Spinal cord (tissue), 10 donors: ENCODE data around the gene CKAP2. TPM values are rescaled to one million over a fixed set of nuclear protein-coding genes. Genes with fewer than 3 reads are reported as not detected.
"Not testable (repeated sequence)": the region's sequence is repeated elsewhere in the genome, so short reads cannot be mapped to it uniquely, and the experiment has no call there.

Experiments
- DNase-seq, 6 donors: peaks; one replicate each; pipeline versions ENCODE4 v3.0.0 to v3.0.0-alpha.2; 2013 to 2015; ENCODE audit warnings: low spot score in 6 of 6, low read depth in 4 of 6
- H3K27ac ChIP-seq: one replicate; pipeline ENCODE4 v1.5.1; 2013; ENCODE audit warnings: low read depth, low read length, control low read depth
- H3K27me3 ChIP-seq: one replicate; pipeline ENCODE4 v1.6.1; 2013; ENCODE audit warnings: low read length; ENCODE audit not compliant: control insufficient read depth, insufficient read depth
- H3K36me3 ChIP-seq: one replicate; pipeline ENCODE4 v1.6.1; 2013; ENCODE audit warnings: low read length; ENCODE audit not compliant: control insufficient read depth, insufficient read depth
- H3K4me1 ChIP-seq: one replicate; pipeline ENCODE4 v1.6.1; 2013; ENCODE audit warnings: low read length; ENCODE audit not compliant: control insufficient read depth, insufficient read depth
- H3K4me3 ChIP-seq: one replicate; pipeline ENCODE4 v1.5.1; 2013; ENCODE audit warnings: low read depth, low read length, control low read depth
- H3K9me3 ChIP-seq: one replicate; pipeline ENCODE4 v1.6.1; 2013; ENCODE audit warnings: low read length; ENCODE audit not compliant: control insufficient read depth, insufficient read depth
- WGBS: methylation state at CpG from one replicate; pipeline ENCODE4 v1.1.5; 2013; ENCODE audit warnings: missing lambda C conversion rate; ENCODE audit not compliant: insufficient coverage; 5-methylcytosine and 5-hydroxymethylcytosine counted together
- polyA plus RNA-seq, 2 donors: library from polyadenylated mRNA; unstranded; fragments of 120-200 nt; gene quantifications; one replicate each; pipeline ENCODE4 v1.2.1, GENCODE V29; 2013; ENCODE audit not compliant: insufficient read length in 2 of 2
- total RNA-seq, 2 donors: library from RNA; depleted of rRNA in 1 of 2; stranded (reverse); fragments of 120-200 nt in 1 of 2; fragments of >200 nt in 1 of 2; gene quantifications; one replicate each; pipeline versions ENCODE4 v1.2.3 to v1.2.4, GENCODE V29; 2013 to 2014
- donor health status: healthy.

Gene CKAP2
- total and polyA plus RNA-seq, 4 donors: 29.8 to 55.4 (median 39.5) TPM

- H3K36me3 ChIP-seq, H3K27me3 ChIP-seq, H3K9me3 ChIP-seq, H3K4me1 ChIP-seq, H3K27ac ChIP-seq, H3K4me3 ChIP-seq, DNase-seq: not testable (repeated sequence)
- WGBS: 86% methylated on average over 2 of the region's 7 CpGs
Measured at GRCh38 chr13:52480677-52481428, 25.6 kb downstream of the CKAP2 start.

DNA sequence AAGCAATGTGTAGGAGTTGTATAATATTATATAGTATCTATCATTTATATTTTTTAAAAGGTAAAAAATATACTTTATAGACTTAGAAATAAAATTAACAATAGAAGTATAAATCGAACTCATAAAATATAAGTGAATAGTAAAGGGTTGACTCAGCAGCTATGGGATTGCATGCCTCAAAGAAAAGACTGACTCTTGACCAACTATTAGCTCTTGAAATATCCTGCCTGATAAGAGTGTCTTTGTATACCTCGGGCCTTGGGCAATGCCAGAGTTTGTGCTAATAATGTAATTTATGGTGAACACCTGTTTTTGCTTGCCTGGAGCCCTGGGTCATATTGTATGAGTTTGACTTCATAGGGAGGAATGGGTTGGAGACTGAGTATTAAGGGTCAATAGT lies 31.8 kb downstream of the CKAP2 start:
- not testable (repeated sequence) for H3K9me3 ChIP-seq, H3K4me3 ChIP-seq, H3K36me3 ChIP-seq, H3K27ac ChIP-seq, H3K27me3 ChIP-seq, DNase-seq, H3K4me1 ChIP-seq
- no CpG with 5 or more reads among the region's 2 CpGs for WGBS

DNA sequence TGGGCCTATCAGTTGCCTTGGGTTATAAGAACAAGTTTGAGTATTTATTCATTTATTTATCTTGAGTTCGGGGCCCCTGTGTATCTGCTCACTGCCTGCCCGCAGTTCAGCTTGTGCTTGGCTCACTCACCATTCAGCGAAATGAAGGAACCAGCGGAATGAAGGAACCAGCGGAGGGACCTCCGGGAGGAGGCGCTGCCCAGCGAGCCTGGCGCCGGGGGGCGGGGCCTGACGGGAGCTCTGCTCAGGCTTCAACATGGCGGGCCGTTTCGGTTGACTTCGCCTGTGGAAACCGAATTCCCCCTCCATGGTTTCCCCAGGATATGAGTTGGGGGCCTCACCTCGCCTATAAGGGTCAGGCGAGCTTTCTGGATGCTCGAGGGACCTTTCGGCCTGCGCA lies 33.5 kb downstream of the CKAP2 start:
- not testable (repeated sequence) for H3K27ac ChIP-seq, H3K27me3 ChIP-seq, H3K4me1 ChIP-seq, H3K36me3 ChIP-seq, H3K4me3 ChIP-seq, DNase-seq, H3K9me3 ChIP-seq
- WGBS: no CpG with 5 or more reads among the region's 22 CpGs

DNA sequence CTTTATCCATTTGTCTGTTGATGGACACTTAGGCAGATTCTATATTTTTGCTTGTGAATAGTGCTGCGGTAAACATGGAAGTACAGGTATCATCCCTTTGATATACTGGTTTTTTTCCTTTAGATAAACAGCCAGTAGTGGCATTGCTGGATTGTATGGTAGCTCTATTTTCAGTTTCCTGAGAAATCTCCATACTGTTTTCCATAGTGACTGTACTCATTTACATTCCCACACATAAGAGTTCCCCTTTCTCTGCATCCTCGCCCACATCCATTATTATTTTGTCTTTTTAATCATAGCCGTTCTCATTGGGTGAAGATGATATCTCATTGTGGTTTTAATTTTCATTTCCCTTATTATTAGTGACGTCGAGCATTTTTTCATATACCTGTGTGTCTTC lies 35.7 kb downstream of the CKAP2 start:
- not testable (repeated sequence) for H3K4me1 ChIP-seq, DNase-seq, H3K9me3 ChIP-seq, H3K27ac ChIP-seq, H3K27me3 ChIP-seq, H3K4me3 ChIP-seq, H3K36me3 ChIP-seq
- no CpG with 5 or more reads among the region's 5 CpGs for WGBS

DNA sequence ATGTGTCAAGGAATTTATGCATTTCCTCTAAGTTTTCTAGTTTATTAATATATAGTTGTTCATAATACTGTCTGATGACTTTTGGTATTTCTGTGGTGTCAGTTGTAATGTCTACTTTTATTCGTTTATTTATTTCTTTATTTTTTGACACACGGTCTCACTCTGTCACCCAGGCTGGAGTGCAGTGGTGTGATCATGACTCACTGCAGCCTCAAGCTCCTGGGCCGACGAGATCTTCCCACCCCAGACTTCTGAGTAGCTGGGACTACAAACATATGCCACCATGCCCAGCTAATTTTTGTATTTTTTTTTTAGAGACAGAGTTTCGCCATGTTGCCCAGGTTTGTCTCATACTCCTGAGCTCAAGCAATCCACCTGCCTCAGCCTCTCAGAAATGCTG lies 39.0 kb downstream of the CKAP2 start:
- not testable (repeated sequence) for H3K27me3 ChIP-seq, H3K9me3 ChIP-seq, DNase-seq, H3K36me3 ChIP-seq, H3K4me1 ChIP-seq, H3K27ac ChIP-seq, H3K4me3 ChIP-seq
- 100% methylated on average over 2 of the region's 5 CpGs for WGBS

- H3K36me3 ChIP-seq, H3K9me3 ChIP-seq, DNase-seq, H3K4me3 ChIP-seq, H3K4me1 ChIP-seq, H3K27me3 ChIP-seq, H3K27ac ChIP-seq: not testable (repeated sequence)
- no CpG with 5 or more reads among the region's 3 CpGs for WGBS
Measured at GRCh38 chr13:52497979-52498378, 42.7 kb downstream of the CKAP2 start.

DNA sequence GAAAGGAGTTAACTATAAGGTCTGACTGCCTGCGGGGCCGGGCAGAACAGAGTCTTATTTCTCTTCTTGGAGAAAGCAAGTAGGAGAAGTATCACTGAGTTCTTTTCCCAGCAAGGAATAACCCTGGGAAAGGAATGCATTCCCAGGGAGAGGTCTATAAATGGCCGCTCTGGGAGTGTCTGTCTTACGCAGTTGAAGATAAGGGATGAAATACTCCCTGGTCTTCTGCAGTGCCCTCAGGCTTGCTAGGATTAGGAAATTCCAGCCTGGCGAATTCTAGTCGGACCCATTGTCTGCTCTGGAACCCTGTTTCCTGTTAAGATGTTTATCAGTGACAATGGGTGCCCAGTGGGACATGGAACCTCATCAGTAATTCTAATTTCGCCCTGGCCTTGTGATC lies 47.0 kb downstream of the CKAP2 start:
- WGBS: 90% methylated on average over 6 of the region's 7 CpGs

GRCh38 chr13:52505843-52506242 lies 50.6 kb downstream of the CKAP2 start:
- H3K4me1 ChIP-seq, H3K27me3 ChIP-seq, H3K36me3 ChIP-seq, H3K27ac ChIP-seq, DNase-seq, H3K4me3 ChIP-seq, H3K9me3 ChIP-seq: not testable (repeated sequence)
- no CpG with 5 or more reads among the region's 1 CpG for WGBS

More for the DNA sequence above, 47.0 kb downstream of the CKAP2 start:
- H3K4me1 ChIP-seq, H3K9me3 ChIP-seq, H3K36me3 ChIP-seq, H3K27ac ChIP-seq, DNase-seq, H3K27me3 ChIP-seq, H3K4me3 ChIP-seq: not testable (repeated sequence)

- not testable (repeated sequence) for H3K36me3 ChIP-seq, H3K4me3 ChIP-seq, H3K9me3 ChIP-seq, DNase-seq, H3K27me3 ChIP-seq, H3K27ac ChIP-seq, H3K4me1 ChIP-seq
- WGBS: no CpG with 5 or more reads among the region's 6 CpGs
Measured at GRCh38 chr13:52509532-52509931, 54.3 kb downstream of the CKAP2 start.

- H3K36me3 ChIP-seq, H3K27ac ChIP-seq, H3K27me3 ChIP-seq, H3K4me1 ChIP-seq, H3K9me3 ChIP-seq, DNase-seq, H3K4me3 ChIP-seq: not testable (repeated sequence)
- WGBS: no CpG with 5 or more reads among the region's 3 CpGs
Measured at GRCh38 chr13:52510221-52510797, 55.0 kb downstream of the CKAP2 start.
